Measurements from ENCODE around the gene RAD51AP2. TPM values are rescaled to one million over a fixed set of nuclear protein-coding genes. Genes with fewer than 3 reads are reported as not detected.
"Not testable (repeated sequence)": the region's sequence is repeated elsewhere in the genome, so short reads cannot be mapped to it uniquely, and the experiment has no call there.

RAD51AP2 gene
- total RNA-seq (not detected in 2 replicates), polyA plus RNA-seq (not detected in 2 replicates), polyA minus RNA-seq (not detected in 2 replicates), Bru-seq, nascent RNA (not detected), BruChase-seq, experiment 1, labeled RNA remaining after a 6-hour chase (not detected), BruChase-seq, experiment 2, labeled RNA remaining after a 2-hour chase (percentile 10 among the genes with signal in this experiment)
- not detected in 2 replicates for polyA plus RNA-seq (2011; cell fraction: cytosol; rRNA removed)
- polyA plus RNA-seq (2011; cell fraction: nucleus; rRNA removed) = not detected in 2 replicates
- polyA plus RNA-seq (2012) = not detected in 2 replicates
- not detected for polyA minus RNA-seq (2011; cell fraction: cytosol; rRNA and poly(A)+ RNA removed)
- not detected in 2 replicates for polyA minus RNA-seq (2011; cell fraction: nucleus; rRNA and poly(A)+ RNA removed)
- long read RNA-seq = 0 reads

GRCh38 chr2:17518212-17519154 lies at the start of gene RAD51AP2:
RAD51AP2 (minus strand) TSS chr2:17518440; CDS start chr2:17518415, 25 bp downstream.
- Histone ChIP-seq H3K9me1 (replicated peaks; ENCODE audit: control insufficient read depth, extremely low read depth, insufficient read depth, low read length) (no peaks in the 10 kb centered on the region), H3K79me2 (ENCODE audit: control insufficient read depth, insufficient read depth, low read length) (no peaks in the 10 kb centered on the region), H3K9ac (replicated peaks; ENCODE audit: extremely low read depth, insufficient read depth, low read length) (no peak within 1 kb of the TSS), H3K4me3 (replicated peaks in 1 of 3; ENCODE audit: insufficient read depth in 1 of 3, low read depth in 1 of 3, low read length in 3 of 3) (peak within 1 kb of the TSS; percentile 2 to 40 (median 27)), H3K27ac (ENCODE audit: insufficient read depth, low read depth, low read length) (no peak within 1 kb of the TSS), H3K9me3 (replicated peaks; ENCODE audit: control insufficient read depth, insufficient read depth, low read length) (no peaks in the 10 kb centered on the region), H3K36me3 (ENCODE audit: control insufficient read depth in 2 of 2, extremely low read depth in 1 of 2, insufficient read depth in 2 of 2, low read length in 2 of 2) (no peaks in the 10 kb centered on the region), H4K20me1 (replicated peaks; ENCODE audit: control insufficient read depth, extremely low read depth, insufficient read depth, low read length) (no peaks in the 10 kb centered on the region), H3K4me2 (ENCODE audit: insufficient read depth, low read length) (peak within 1 kb of the TSS; percentile 79), H3K4me1 (ENCODE audit: control insufficient read depth, extremely low read depth, insufficient read depth, low read length) (peaks cover 2% of the 10 kb centered on the region), H3K27me3 (ENCODE audit: control insufficient read depth in 2 of 2, insufficient read depth in 2 of 2, low read length in 2 of 2) (peaks cover 0 to 47% of the 10 kb centered on the region in 2 experiments), H2AFZ (ENCODE audit: low read depth, low read length) (peak within 1 kb of the TSS; percentile 87)
- TF ChIP-seq GATA2 (IDR thresholded peaks at IDR 0.05; ENCODE audit: insufficient read depth, insufficient read length, low read depth, low read length) = no peak
- no peak for TF ChIP-seq POLR2AphosphoS5 (IDR thresholded peaks at IDR 0.05; ENCODE audit: insufficient read depth, low read depth, low read length)
- BruUV-seq (replicated peaks) = no TSS peak
- DNase-seq (ENCODE audit: low read depth, low spot score) = peak; percentile 55
- dilution Hi-C loops (cut with MboI; ENCODE audit: extremely low pct_ligation_motif_present, low sequenced_read_pairs) (no loop called here), intact Hi-C loops (cut with micrococcal nuclease) (loop anchor here (1.0 to 2.0 kb wide), 2 partner anchors 16 to 21 kb away; no protein-coding TSS in a partner anchor)
- FAIRE-seq = peak; percentile 73
- POLR2A ChIA-PET = no interaction called here
- CTCF ChIA-PET = no interaction called here

DNA sequence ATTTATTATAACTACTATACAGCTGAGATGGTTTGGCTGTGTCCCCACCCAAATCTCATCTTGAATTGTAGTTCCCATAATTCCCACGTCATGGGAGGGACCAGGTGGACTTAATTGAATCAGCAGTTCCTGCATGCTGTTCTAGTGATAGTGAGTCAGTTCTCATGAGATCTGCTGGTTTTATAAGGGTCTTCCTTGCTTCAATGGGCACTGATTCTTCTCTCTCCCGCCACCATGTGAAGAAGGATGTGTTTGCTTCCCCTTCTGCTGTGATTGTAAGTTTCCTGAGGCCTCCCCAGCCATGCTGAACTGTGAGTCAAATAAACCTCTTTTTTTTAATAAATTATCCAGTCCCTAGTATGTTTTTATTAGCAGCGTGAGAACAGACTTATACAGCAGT lies 47.5 kb upstream of the RAD51AP2 start:
- BruUV-seq (replicated peaks); H3K9ac ChIP-seq (replicated peaks; ENCODE audit: extremely low read depth, insufficient read depth, low read length); FAIRE-seq; H3K4me3 ChIP-seq (replicated peaks in 1 of 3; ENCODE audit: insufficient read depth in 1 of 3, low read depth in 1 of 3, low read length in 3 of 3); H3K36me3 ChIP-seq (ENCODE audit: control insufficient read depth in 2 of 2, extremely low read depth in 1 of 2, insufficient read depth in 2 of 2, low read length in 2 of 2); POLR2A ChIA-PET; dilution Hi-C loops (cut with MboI; ENCODE audit: extremely low pct_ligation_motif_present, low sequenced_read_pairs); DNase-seq (ENCODE audit: low read depth, low spot score); H3K27me3 ChIP-seq (ENCODE audit: control insufficient read depth in 2 of 2, insufficient read depth in 2 of 2, low read length in 2 of 2); CTCF ChIA-PET; H3K4me2 ChIP-seq (ENCODE audit: insufficient read depth, low read length); H4K20me1 ChIP-seq (replicated peaks; ENCODE audit: control insufficient read depth, extremely low read depth, insufficient read depth, low read length); H3K9me1 ChIP-seq (replicated peaks; ENCODE audit: control insufficient read depth, extremely low read depth, insufficient read depth, low read length); H3K9me3 ChIP-seq (replicated peaks; ENCODE audit: control insufficient read depth, insufficient read depth, low read length); H3K4me1 ChIP-seq (ENCODE audit: control insufficient read depth, extremely low read depth, insufficient read depth, low read length); H2AFZ ChIP-seq (ENCODE audit: low read depth, low read length); H3K27ac ChIP-seq (ENCODE audit: insufficient read depth, low read depth, low read length); intact Hi-C loops (cut with micrococcal nuclease); H3K79me2 ChIP-seq (ENCODE audit: control insufficient read depth, insufficient read depth, low read length): not testable (repeated sequence)
